HuH-7.5 (cell line): ENCODE measurements around the gene DHRS1.

Experiments used
- DNase-seq: peaks from one replicate; pipeline ENCODE4 v3.0.0; 2011; ENCODE audit warnings: low spot score

DHRS1 gene

GRCh38 chr14:24309538-24310264, 10.1 kb upstream of the DHRS1 start, which contains the start of gene LTB4R2:
TSS of gene LTB4R2 (plus strand) at chr14:24310140. CDS start at chr14:24310665, 525 bp downstream.
- DNase-seq: no peak

GRCh38 chr14:24308342-24309124, 9.0 kb upstream of the DHRS1 start:
- DNase-seq: no peak

GRCh38 chr14:24307575-24308341, 8.2 kb upstream of the DHRS1 start, which contains the start of gene CIDEB:
TSS of gene CIDEB (minus strand) at chr14:24307977. CDS start at chr14:24307858, 119 bp downstream.
- peak; percentile 97 for DNase-seq

- DNase-seq: no peak
Measured at GRCh38 chr14:24307156-24307574, 7.6 kb upstream of the DHRS1 start.

- DNase-seq: no peak
Measured at GRCh38 chr14:24304019-24304387, 4.4 kb upstream of the DHRS1 start.

GRCh38 chr14:24300326-24300980, 873 bp upstream of the DHRS1 start:
- no peak for DNase-seq

- no peak for DNase-seq
Measured at GRCh38 chr14:24298892-24299254, 707 bp downstream of the DHRS1 start.

GRCh38 chr14:24297190-24297964, 2.2 kb downstream of the DHRS1 start:
- DNase-seq: no peak

- peak; percentile 70 for DNase-seq
Measured at GRCh38 chr14:24296341-24297157, 3.0 kb downstream of the DHRS1 start.

GRCh38 chr14:24293525-24293924, 6.1 kb downstream of the DHRS1 start:
- no peak for DNase-seq

- no peak for DNase-seq
Measured at GRCh38 chr14:24292118-24292807, 7.3 kb downstream of the DHRS1 start.

- no peak for DNase-seq
Measured at GRCh38 chr14:24291446-24292117, 8.0 kb downstream of the DHRS1 start.

GRCh38 chr14:24290746-24291145, 8.8 kb downstream of the DHRS1 start:
- DNase-seq: no peak

- DNase-seq: no peak
Measured at GRCh38 chr14:24289649-24290280, 9.8 kb downstream of the DHRS1 start.

- no peak for DNase-seq
Measured at GRCh38 chr14:24286996-24287395, 12.6 kb downstream of the DHRS1 start.

GRCh38 chr14:24285351-24285750, 14.2 kb downstream of the DHRS1 start:
- no peak for DNase-seq

GRCh38 chr14:24284501-24285035, 15.0 kb downstream of the DHRS1 start:
- no peak for DNase-seq

GRCh38 chr14:24283796-24284460, 15.7 kb downstream of the DHRS1 start:
- no peak for DNase-seq
